ENCODE data around the gene HSD3B7.
A peak's percentile ranks its signal among the peaks of the same experiment; 100 is the strongest.

Gene HSD3B7

GRCh38 chr16:30950516-30951065 is 34.4 kb upstream of the HSD3B7 start:
- Mint-ChIP-seq H3K9me3 (no peaks in the 10 kb centered on the region), H3K4me1 (ENCODE audit: low read depth in 2 of 2) (peaks cover 16 to 21% of the 10 kb centered on the region in 2 donors), H3K36me3 (ENCODE audit: insufficient read depth) (peaks cover 2% of the 10 kb centered on the region), H3K27me3 (no peaks in the 10 kb centered on the region), H3K27ac (peak overlapping the region; percentile 77 to 90), H3K4me3 (peak overlapping the region; percentile 91 to 93)
- no peak for ATAC-seq (replicated peaks)
- DNase-seq: no peak

DNA sequence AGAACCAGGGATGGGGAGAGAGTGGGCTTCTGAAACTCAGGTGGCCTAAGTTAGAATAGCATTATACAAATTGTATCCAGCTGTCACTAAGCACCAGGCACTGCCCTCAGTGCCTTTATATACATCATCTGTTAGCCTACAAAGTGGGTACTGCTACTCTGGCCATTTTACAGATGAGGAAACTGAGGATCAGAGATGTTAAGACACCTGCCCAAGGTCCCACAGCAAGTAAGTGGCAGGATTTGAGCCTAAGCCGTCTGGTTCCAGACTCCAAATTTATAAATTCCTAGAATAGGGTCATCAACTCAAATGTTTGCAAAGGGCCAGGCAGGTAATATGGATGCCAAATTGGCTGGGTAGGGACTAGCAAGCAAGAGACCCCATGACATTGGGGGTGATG is 33.8 kb upstream of the HSD3B7 start:
- H3K4me1 Mint-ChIP-seq (ENCODE audit: low read depth in 2 of 2): peaks cover 16 to 21% of the 10 kb centered on the region in 2 donors
- no peak for ATAC-seq (replicated peaks)
- no peaks in the 10 kb centered on the region for H3K27me3 Mint-ChIP-seq
- peak overlapping the region in 1 of 2 donors; percentile 25 for H3K4me3 Mint-ChIP-seq
- DNase-seq: no peak
- H3K27ac Mint-ChIP-seq: peak overlapping the region in 1 of 2 donors; percentile 77
- no peaks in the 10 kb centered on the region for H3K9me3 Mint-ChIP-seq
- peaks cover 5% of the 10 kb centered on the region for H3K36me3 Mint-ChIP-seq (ENCODE audit: insufficient read depth)

DNA sequence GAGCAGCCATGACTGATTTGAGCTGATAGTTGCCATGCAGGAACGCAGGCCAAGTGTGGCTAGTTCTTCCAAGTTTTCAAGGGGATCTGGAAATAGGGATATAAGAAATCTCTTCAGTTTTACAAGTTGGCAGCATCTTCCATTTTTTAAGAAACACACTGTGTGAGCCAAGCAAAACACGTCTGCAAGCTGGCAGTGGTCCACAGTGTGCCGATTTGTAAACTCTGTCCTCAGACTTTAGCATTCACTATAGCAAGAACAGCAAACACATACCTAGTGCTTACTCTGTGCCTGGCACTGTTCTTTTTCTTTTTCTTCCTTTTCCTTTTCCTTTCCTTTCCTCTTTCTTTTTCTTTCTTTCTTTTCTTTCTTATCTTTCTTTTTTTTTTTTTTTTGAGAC is 33.3 kb upstream of the HSD3B7 start:
- ATAC-seq (replicated peaks) (no peak), DNase-seq (no peak)
- Mint-ChIP-seq H3K9me3 (no peaks in the 10 kb centered on the region), H3K36me3 (ENCODE audit: insufficient read depth) (peaks cover 9% of the 10 kb centered on the region), H3K4me3 (peak overlapping the region in 1 of 2 donors; percentile 35), H3K4me1 (ENCODE audit: low read depth in 2 of 2) (peaks cover 16 to 21% of the 10 kb centered on the region in 2 donors), H3K27me3 (no peaks in the 10 kb centered on the region), H3K27ac (no peak overlapping the region)

DNA sequence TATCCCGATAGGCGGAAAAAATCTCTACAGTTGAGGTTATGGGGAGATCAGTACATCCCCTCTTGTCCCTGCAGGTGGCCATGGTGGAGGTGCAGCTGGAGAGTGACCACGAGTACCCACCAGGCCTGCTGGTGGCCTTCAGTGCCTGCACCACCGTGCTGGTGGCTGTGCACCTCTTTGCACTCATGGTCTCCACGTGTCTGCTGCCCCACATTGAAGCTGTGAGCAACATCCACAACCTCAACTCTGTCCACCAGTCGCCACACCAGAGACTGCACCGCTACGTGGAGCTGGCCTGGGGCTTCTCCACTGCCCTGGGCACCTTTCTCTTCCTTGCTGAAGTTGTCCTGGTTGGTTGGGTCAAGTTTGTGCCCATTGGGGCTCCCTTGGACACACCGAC is 31.9 kb upstream of the HSD3B7 start:
- no peak for ATAC-seq (replicated peaks)
- Mint-ChIP-seq H3K4me1 (ENCODE audit: low read depth in 2 of 2) (peaks cover 16 to 21% of the 10 kb centered on the region in 2 donors), H3K27me3 (no peaks in the 10 kb centered on the region), H3K4me3 (no peak overlapping the region), H3K9me3 (no peaks in the 10 kb centered on the region), H3K36me3 (ENCODE audit: insufficient read depth) (peaks cover 18% of the 10 kb centered on the region), H3K27ac (peak overlapping the region in 1 of 2 donors; percentile 84)
- no peak for DNase-seq

- no peaks in the 10 kb centered on the region for H3K27me3 Mint-ChIP-seq
- H3K27ac Mint-ChIP-seq: peak overlapping the region in 1 of 2 donors; percentile 84
- H3K36me3 Mint-ChIP-seq (ENCODE audit: insufficient read depth): peaks cover 21% of the 10 kb centered on the region
- ATAC-seq (replicated peaks) (peak; percentile 19), DNase-seq (peak; percentile 54 to 62 (median 59))
- H3K4me3 Mint-ChIP-seq: no peak overlapping the region
- peaks cover 20 to 26% of the 10 kb centered on the region in 2 donors for H3K4me1 Mint-ChIP-seq (ENCODE audit: low read depth in 2 of 2)
- no peaks in the 10 kb centered on the region for H3K9me3 Mint-ChIP-seq
Observed at GRCh38 chr16:30953511-30954124, 31.4 kb upstream of the HSD3B7 start.

- ATAC-seq (replicated peaks) (no peak), DNase-seq (no peak)
- Mint-ChIP-seq H3K4me3 (no peak overlapping the region), H3K4me1 (ENCODE audit: low read depth in 2 of 2) (peaks cover 26 to 33% of the 10 kb centered on the region in 2 donors), H3K27ac (no peak overlapping the region), H3K9me3 (no peaks in the 10 kb centered on the region), H3K36me3 (ENCODE audit: insufficient read depth) (peaks cover 33% of the 10 kb centered on the region), H3K27me3 (no peaks in the 10 kb centered on the region)
Observed at GRCh38 chr16:30954993-30955392, 30.0 kb upstream of the HSD3B7 start.

- Mint-ChIP-seq H3K27ac (peak overlapping the region; percentile 97), H3K27me3 (no peaks in the 10 kb centered on the region), H3K4me3 (peak overlapping the region; percentile 93 to 95), H3K36me3 (ENCODE audit: insufficient read depth) (peaks cover 51% of the 10 kb centered on the region), H3K4me1 (ENCODE audit: low read depth in 2 of 2) (peaks cover 26 to 32% of the 10 kb centered on the region in 2 donors), H3K9me3 (no peaks in the 10 kb centered on the region)
- peak; percentile 76 to 77 (median 77) for DNase-seq
- ATAC-seq (replicated peaks): peak; percentile 55
Observed at GRCh38 chr16:30956601-30957455, 28.2 kb upstream of the HSD3B7 start.

DNA sequence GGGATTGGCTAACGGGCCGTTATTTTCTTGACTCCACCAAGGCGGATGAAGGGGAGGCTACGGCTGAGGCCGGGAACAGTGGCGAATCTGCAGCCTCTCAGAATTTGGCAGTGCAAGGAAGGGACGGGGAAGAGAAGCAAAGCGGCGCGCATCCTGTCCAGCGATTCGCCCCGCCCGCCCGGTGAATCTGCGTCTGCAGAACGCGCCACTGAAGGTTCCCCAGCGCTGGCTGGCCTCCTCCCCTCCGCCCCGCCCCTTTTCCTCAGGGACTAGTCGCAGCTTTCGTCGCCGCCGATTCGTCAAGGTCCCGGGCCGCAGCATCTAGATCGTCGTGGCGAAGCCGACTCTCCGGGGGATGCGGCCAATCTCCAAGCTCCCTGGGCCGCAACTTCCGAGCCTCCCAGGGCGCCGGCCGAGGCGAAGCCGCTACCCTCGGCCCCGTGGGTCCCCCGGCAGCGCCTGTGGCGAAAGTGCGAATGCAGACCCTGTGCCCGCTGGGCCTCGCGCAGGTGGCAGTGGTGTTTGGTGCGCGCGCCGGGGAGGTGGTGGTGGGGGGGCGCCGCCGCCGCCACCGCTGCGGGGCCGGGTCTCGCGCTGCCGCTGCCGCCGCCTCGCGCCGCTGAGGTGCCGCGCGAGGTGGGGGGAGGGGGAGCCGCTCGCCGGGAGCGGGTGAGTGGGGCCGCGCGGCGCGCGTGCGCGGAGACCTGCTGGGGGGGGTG is 27.4 kb upstream of the HSD3B7 start, which contains the start of gene SETD1A:
TSS of gene SETD1A (plus strand) at position 299 of the 719 bp plus-strand sequence. CDS start 978 bp downstream, outside the sequence.
- DNase-seq: peak; percentile 95 to 98 (median 96)
- peaks cover 59% of the 10 kb centered on the region for H3K36me3 Mint-ChIP-seq (ENCODE audit: insufficient read depth)

DNA sequence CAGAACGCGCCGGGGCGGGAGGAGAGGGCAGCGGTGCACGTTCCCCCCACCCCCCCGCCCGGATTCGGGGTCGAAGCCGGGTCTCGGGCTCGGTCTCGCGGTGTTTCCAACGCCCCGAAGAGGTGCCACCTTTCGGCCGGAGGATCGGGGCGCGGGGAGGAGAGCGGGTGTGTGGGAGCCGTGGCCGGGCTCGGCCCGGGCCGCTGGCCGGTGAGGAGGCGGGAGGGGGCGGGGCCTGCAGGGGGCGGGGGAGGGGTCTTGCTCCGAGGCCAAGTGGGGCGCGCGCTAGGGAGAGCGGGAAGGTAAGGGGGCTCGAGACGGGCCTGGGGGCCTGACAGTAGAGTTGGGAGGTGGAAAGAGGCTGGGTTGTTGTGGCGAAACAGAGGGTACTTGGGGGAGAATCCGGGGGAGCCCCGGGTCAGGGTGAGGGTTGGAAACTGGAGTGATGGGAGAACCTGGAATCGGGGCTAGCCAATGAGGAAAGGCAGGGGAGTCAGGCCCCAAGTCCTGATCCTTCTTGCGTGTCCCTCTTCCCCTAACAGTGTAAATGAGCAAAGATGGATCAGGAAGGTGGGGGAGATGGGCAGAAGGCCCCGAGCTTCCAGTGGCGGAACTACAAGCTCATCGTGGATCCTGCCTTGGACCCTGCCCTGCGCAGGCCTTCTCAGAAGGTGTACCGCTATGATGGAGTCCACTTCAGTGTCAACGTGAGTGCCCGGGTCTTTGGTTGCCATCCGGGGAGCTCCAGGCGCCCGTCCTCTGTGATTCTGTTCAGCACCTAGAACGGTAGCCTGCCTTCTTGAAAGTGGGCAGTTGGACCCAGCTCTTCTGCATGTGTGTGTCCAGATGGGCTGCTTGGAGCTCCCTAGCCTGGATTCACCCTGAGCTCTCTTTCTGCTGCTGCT is 26.6 kb upstream of the HSD3B7 start:
- H3K27ac Mint-ChIP-seq: peak overlapping the region; percentile 91 to 94
- H3K36me3 Mint-ChIP-seq (ENCODE audit: insufficient read depth): peaks cover 67% of the 10 kb centered on the region
- H3K4me1 Mint-ChIP-seq (ENCODE audit: low read depth in 2 of 2): peaks cover 25 to 34% of the 10 kb centered on the region in 2 donors
- ATAC-seq (replicated peaks) (peak; percentile 31), DNase-seq (peak in 1 of 3 experiments; percentile 56)
- no peaks in the 10 kb centered on the region for H3K27me3 Mint-ChIP-seq
- H3K9me3 Mint-ChIP-seq: no peaks in the 10 kb centered on the region
- H3K4me3 Mint-ChIP-seq: peak overlapping the region; percentile 93 to 95

More for the DNA sequence above, 27.4 kb upstream of the HSD3B7 start, which contains the start of gene SETD1A:
- peak within 1 kb of the TSS; percentile 93 to 95 for H3K4me3 Mint-ChIP-seq
- peaks cover 26 to 36% of the 10 kb centered on the region in 2 donors for H3K4me1 Mint-ChIP-seq (ENCODE audit: low read depth in 2 of 2)
- H3K27ac Mint-ChIP-seq: peak within 1 kb of the TSS; percentile 97
- ATAC-seq (replicated peaks): peak; percentile 85
- no peaks in the 10 kb centered on the region for H3K27me3 Mint-ChIP-seq
- H3K9me3 Mint-ChIP-seq: no peaks in the 10 kb centered on the region

DNA sequence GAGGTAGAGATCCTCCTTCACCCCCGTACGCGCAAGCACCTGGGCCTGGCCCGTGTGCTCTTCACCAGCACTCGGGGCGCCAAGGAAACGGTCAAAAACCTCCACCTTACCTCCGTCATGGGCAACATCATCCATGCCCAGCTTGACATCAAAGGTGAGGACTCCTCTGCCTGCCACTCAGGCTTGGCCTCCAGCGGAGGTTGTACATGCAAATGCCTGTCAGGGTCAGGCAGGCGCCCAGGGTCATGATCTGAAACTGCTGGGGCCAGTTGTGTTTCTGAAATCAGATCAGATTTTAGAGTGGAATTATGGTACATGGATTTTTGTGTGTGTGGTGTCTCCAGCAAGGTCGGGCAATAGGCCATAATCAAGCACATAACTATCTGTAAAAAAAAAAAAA is 23.6 kb upstream of the HSD3B7 start:
- H3K27ac Mint-ChIP-seq: peak overlapping the region in 1 of 2 donors; percentile 55
- DNase-seq (no peak), ATAC-seq (replicated peaks) (no peak)
- H3K9me3 Mint-ChIP-seq: no peaks in the 10 kb centered on the region
- peaks cover 86% of the 10 kb centered on the region for H3K36me3 Mint-ChIP-seq (ENCODE audit: insufficient read depth)
- H3K27me3 Mint-ChIP-seq: no peaks in the 10 kb centered on the region
- peaks cover 30% of the 10 kb centered on the region in 2 donors for H3K4me1 Mint-ChIP-seq (ENCODE audit: low read depth in 2 of 2)
- no peak overlapping the region for H3K4me3 Mint-ChIP-seq

GRCh38 chr16:30963925-30964511 is 21.0 kb upstream of the HSD3B7 start:
- H3K36me3 Mint-ChIP-seq (ENCODE audit: insufficient read depth): peaks cover 88% of the 10 kb centered on the region
- peaks cover 21 to 25% of the 10 kb centered on the region in 2 donors for H3K4me1 Mint-ChIP-seq (ENCODE audit: low read depth in 2 of 2)
- H3K9me3 Mint-ChIP-seq: no peaks in the 10 kb centered on the region
- H3K4me3 Mint-ChIP-seq: no peak overlapping the region
- DNase-seq (no peak), ATAC-seq (replicated peaks) (no peak)
- H3K27ac Mint-ChIP-seq: peak overlapping the region in 1 of 2 donors; percentile 54
- no peaks in the 10 kb centered on the region for H3K27me3 Mint-ChIP-seq

All from effector memory CD8-positive, alpha-beta T cell (primary cell).